K562 (cell line): ENCODE results near the gene LAMA5. TPM values are rescaled to one million over a fixed set of nuclear protein-coding genes. Genes with fewer than 3 reads are reported as not detected.

Source experiments
- ATAC-seq: fragments of 200-7000 bp; cut with Tn5 transposase; 3 replicates; pipeline ENCODE4 v1.9.1; 2020; ENCODE audit warnings: moderate library complexity
- BruUV-seq: library from RNA; stranded (reverse); fragments of 400-500 nt; replicated peaks from 2 replicates; lab custom pipeline; 2021; lab: Mats Ljungman, UMichigan
- CTCF ChIA-PET: fragments of 300-600 bp; formaldehyde crosslinking; extraction: SDS; loops from one replicate; lab custom pipeline; 2021; ENCODE audit warnings: low intra/inter-chr PET ratio; lab: Yijun Ruan, JAX
- POLR2A ChIA-PET: fragments of 300-600, 350-650 bp; sonication (Branson Sonifier 250); formaldehyde crosslinking; extraction: SDS; loops from one replicate; lab custom pipeline; 2021; ENCODE audit warnings: antibody characterized with exemption, inconsistent platforms; lab: Yijun Ruan, JAX
- DNase-seq, 4 experiments: peaks; one replicate each; pipeline versions ENCODE4 v3.0.0 to v3.0.0-alpha.2; 2011 to 2018; ENCODE audit warnings: low spot score in 3 of 4, mixed read lengths in 3 of 4; ENCODE audit errors: extremely low read depth in 1 of 4
- FAIRE-seq: peaks from 2 replicates; lab custom pipeline; 2011; peaks lifted over from hg19 to GRCh38; lab: Jason Lieb, UNC
- H2AFZ ChIP-seq: 2 replicates; pipeline ENCODE4 v1.6.0; 2011; ENCODE audit warnings: low read depth, low read length, control low read depth, inconsistent platforms
- H3K27ac ChIP-seq: fragments of 200-600 bp; 3 replicates; pipeline ENCODE4 v1.8.0; 2011; ENCODE audit warnings: low read depth, mild to moderate bottlenecking, control low read depth, inconsistent platforms, low read length, moderate library complexity, mixed read lengths; ENCODE audit errors: extremely low read depth
- H3K27me3 ChIP-seq, 2 experiments: fragments of 300-600 bp in 1 of 2; 2 replicates in 1 of 2; 3 replicates in 1 of 2; pipeline versions ENCODE4 v1.6.0 to v1.8.0; 2011; ENCODE audit warnings: inconsistent platforms in 2 of 2, low read length in 2 of 2, mild to moderate bottlenecking in 1 of 2, mixed read lengths in 1 of 2, moderate library complexity in 1 of 2; ENCODE audit not compliant: control insufficient read depth in 2 of 2, insufficient read depth in 2 of 2
- H3K36me3 ChIP-seq: fragments of 300-600 bp; 3 replicates; pipeline ENCODE4 v1.8.0; 2011; ENCODE audit warnings: mild to moderate bottlenecking, low read length, inconsistent platforms; ENCODE audit not compliant: control insufficient read depth, insufficient read depth
- H3K4me1 ChIP-seq, 2 experiments: fragments of 200-600 bp in 1 of 2; replicated peaks in 1 of 2; 2 replicates in 1 of 2; 3 replicates in 1 of 2; pipeline versions ENCODE4 v1.5.1 to v1.8.0; 2011; ENCODE audit warnings: inconsistent platforms in 2 of 2, low read length in 2 of 2, mild to moderate bottlenecking in 1 of 2, mixed read lengths in 1 of 2, moderate library complexity in 1 of 2; ENCODE audit not compliant: control insufficient read depth in 2 of 2, insufficient read depth in 2 of 2
- H3K4me2 ChIP-seq: 2 replicates; pipeline ENCODE4 v1.6.1; 2011; ENCODE audit warnings: low read length, control low read depth, inconsistent platforms, mixed read lengths; ENCODE audit not compliant: insufficient read depth
- H3K4me3 ChIP-seq: fragments of 200-600 bp; sonication (generic), shearing (Covaris generic); 2 replicates; pipeline ENCODE4 v1.5.1; 2016; ENCODE audit warnings: control low read depth, inconsistent platforms
- H3K79me2 ChIP-seq: fragments of 200-600 bp; 3 replicates; pipeline ENCODE4 v1.8.0; 2011; ENCODE audit warnings: low read length, inconsistent platforms; ENCODE audit not compliant: control insufficient read depth, insufficient read depth
- H3K9ac ChIP-seq, 2 experiments: 2 replicates each; pipeline versions ENCODE4 v1.6.0 to v1.6.1; 2011; ENCODE audit warnings: low read depth in 2 of 2, low read length in 2 of 2, control low read depth in 1 of 2, inconsistent platforms in 1 of 2, mild to moderate bottlenecking in 1 of 2, mixed read lengths in 1 of 2; ENCODE audit not compliant: insufficient read depth in 1 of 2
- H3K9me1 ChIP-seq: one replicate; pipeline ENCODE4 v1.6.0; 2011; ENCODE audit warnings: inconsistent platforms, mild to moderate bottlenecking, low read length, moderate library complexity; ENCODE audit not compliant: control insufficient read depth, insufficient read depth
- H3K9me3 ChIP-seq: replicated peaks from 2 replicates; pipeline ENCODE4 v1.5.1; 2011; ENCODE audit warnings: low read depth, low read length, inconsistent platforms; ENCODE audit not compliant: control insufficient read depth, insufficient read depth
- H4K20me1 ChIP-seq: replicated peaks from 2 replicates; pipeline ENCODE4 v1.6.1; 2011; ENCODE audit warnings: low read length, inconsistent platforms, mixed read lengths; ENCODE audit not compliant: control insufficient read depth, insufficient read depth
- ZNF354B ChIP-seq: fragments of 250-450 bp; sonication (Bioruptor Pico); IDR thresholded peaks from 2 replicates; pipeline ENCODE4 v1.4.0; 2020
- ZNF584 ChIP-seq: fragments of 200-800 bp; sonication (Bioruptor generic); IDR thresholded peaks from 2 replicates; pipeline ENCODE4 v1.6.1; 2016; ENCODE audit warnings: low read depth, mild to moderate bottlenecking, missing genetic modification characterization, missing compliant biosample characterization
- WGBS: fragments of 100-300 bp; shearing (Covaris generic); methylation state at CpG from one replicate; pipeline ENCODE4 v1.1.6; 2016; ENCODE audit warnings: low coverage, mixed read lengths; ENCODE audit not compliant: insufficient coverage; ENCODE audit errors: missing lambda C conversion rate; 5-methylcytosine and 5-hydroxymethylcytosine counted together
- in situ Hi-C: fragments of 300-500 bp; cut with MboI; formaldehyde crosslinking; loops from 4 replicates; pipeline ENCODE4 v1.15.0; 2018; ENCODE audit warnings: inconsistent platforms, mixed read lengths
- intact Hi-C: fragments of 100-400 bp; cut with micrococcal nuclease; formaldehyde crosslinking; loops from 2 replicates; pipeline ENCODE4 v1.14.2; 2022
- polyA plus RNA-seq, 8 experiments: library from polyadenylated mRNA; depleted of rRNA in 4 of 8; stranded (reverse) in 5 of 8; unstranded in 3 of 8; fragments of >200 nt; fragmentation: Nextera tagmentation in 2 of 8; fragmentation: Illumina TruSeq in 1 of 8; extraction: Ambion mirVana in 2 of 8; extraction: Trizol in 1 of 8; gene quantifications; 2 replicates each; pipeline versions ENCODE4 v1.2.1 to v1.2.3, GENCODE V29; 2011 to 2014; ENCODE audit warnings: inconsistent platforms in 1 of 8, missing spikeins in 1 of 8
- total RNA-seq, 7 experiments: library from RNA; depleted of rRNA in 6 of 7; stranded (reverse); fragments of >200 nt in 6 of 7; fragmentation: Illumina TruSeq in 2 of 7; extraction: Trizol in 2 of 7; gene quantifications; 2 replicates each; pipeline versions ENCODE4 v1.2.1 to v1.2.3, GENCODE V29; 2011 to 2021; ENCODE audit warnings: low replicate concordance in 1 of 7
- TF ChIP-seq, protein P1 (sequence below): sonication (generic); formaldehyde crosslinking; IDR thresholded peaks from 2 replicates; pipeline ENCODE4 v1.8.0; 2022; ENCODE audit warnings: mild to moderate bottlenecking, missing genetic modification reagents

The LAMA5 gene
- total and polyA plus RNA-seq, 9 of the 15 experiments (the other 6 are each of a cell fraction or from before 2014, with no cell fraction given), result 0.31 to 101 (median 7.8) TPM

DNA sequence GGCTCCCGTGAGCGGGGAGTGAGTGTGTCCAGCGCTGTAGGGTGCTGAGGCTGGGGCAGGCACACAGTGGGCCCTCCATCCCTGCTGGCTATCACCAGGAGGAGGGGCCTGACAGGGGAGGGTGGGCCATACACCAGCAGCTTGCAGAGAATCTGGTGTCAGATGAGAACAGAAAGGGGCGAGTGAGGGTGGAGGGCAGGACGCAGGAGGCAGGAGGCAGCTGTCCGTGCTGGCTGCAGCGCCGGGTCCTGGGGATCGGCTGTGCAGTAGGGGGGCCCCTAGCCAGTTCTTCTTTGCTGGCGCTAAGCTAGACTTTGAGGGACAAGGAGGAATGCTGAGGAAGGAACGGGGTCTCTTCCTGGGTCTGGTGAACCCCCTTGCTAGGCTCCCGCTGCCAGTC lies 41.5 kb upstream of the LAMA5 start:
- Histone ChIP-seq H3K9me1 (peaks cover 4% of the 10 kb centered on the region), H3K9ac (peak overlapping the region in 1 of 2 experiments; percentile 95; a peak in 1 of 4 replicates), H2AFZ (no peak overlapping the region), H3K27me3 (no peaks in the 10 kb centered on the region), H3K4me3 (no peak overlapping the region), H3K27ac (no peak overlapping the region), H3K36me3 (no peaks in the 10 kb centered on the region), H3K4me2 (no peak overlapping the region), H4K20me1 (0 out of 2 replicates have a peak, but pooled peaks cover 8% of the 10 kb centered on the region), H3K79me2 (peaks cover 14% of the 10 kb centered on the region), H3K9me3 (no peaks in the 10 kb centered on the region), H3K4me1 (peaks cover 17 to 89% of the 10 kb centered on the region in 2 experiments)
- ChIA-PET POLR2A (interaction anchor here (0.7 kb wide), 1 partner anchor 36 kb away, joined by 4 read pairs; no protein-coding TSS in a partner anchor), CTCF (no interaction called here)
- 73% methylated on average over 11 of the region's 12 CpGs for WGBS
- DNase-seq, result no peak
- no TSS peak for BruUV-seq
- in situ Hi-C loops, result no loop called here
- no peak for TF ChIP-seq ZNF584 (CRISPR knock-in tag)
- no peak for TF ChIP-seq ZNF354B (CRISPR knock-in tag)
- TF ChIP-seq, protein P1, sequence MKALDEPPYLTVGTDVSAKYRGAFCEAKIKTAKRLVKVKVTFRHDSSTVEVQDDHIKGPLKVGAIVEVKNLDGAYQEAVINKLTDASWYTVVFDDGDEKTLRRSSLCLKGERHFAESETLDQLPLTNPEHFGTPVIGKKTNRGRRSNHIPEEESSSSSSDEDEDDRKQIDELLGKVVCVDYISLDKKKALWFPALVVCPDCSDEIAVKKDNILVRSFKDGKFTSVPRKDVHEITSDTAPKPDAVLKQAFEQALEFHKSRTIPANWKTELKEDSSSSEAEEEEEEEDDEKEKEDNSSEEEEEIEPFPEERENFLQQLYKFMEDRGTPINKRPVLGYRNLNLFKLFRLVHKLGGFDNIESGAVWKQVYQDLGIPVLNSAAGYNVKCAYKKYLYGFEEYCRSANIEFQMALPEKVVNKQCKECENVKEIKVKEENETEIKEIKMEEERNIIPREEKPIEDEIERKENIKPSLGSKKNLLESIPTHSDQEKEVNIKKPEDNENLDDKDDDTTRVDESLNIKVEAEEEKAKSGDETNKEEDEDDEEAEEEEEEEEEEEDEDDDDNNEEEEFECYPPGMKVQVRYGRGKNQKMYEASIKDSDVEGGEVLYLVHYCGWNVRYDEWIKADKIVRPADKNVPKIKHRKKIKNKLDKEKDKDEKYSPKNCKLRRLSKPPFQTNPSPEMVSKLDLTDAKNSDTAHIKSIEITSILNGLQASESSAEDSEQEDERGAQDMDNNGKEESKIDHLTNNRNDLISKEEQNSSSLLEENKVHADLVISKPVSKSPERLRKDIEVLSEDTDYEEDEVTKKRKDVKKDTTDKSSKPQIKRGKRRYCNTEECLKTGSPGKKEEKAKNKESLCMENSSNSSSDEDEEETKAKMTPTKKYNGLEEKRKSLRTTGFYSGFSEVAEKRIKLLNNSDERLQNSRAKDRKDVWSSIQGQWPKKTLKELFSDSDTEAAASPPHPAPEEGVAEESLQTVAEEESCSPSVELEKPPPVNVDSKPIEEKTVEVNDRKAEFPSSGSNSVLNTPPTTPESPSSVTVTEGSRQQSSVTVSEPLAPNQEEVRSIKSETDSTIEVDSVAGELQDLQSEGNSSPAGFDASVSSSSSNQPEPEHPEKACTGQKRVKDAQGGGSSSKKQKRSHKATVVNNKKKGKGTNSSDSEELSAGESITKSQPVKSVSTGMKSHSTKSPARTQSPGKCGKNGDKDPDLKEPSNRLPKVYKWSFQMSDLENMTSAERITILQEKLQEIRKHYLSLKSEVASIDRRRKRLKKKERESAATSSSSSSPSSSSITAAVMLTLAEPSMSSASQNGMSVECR (CRISPR knock-in tag), result no peak
- FAIRE-seq, result no peak
- ATAC-seq, result no peak
- intact Hi-C loops, result loop anchor here (5.0 kb wide), 1 partner anchor 79 kb away; no protein-coding TSS in a partner anchor
